Smooth muscle cell (in vitro differentiated cells): ENCODE data around the gene CAPG. TPM values are rescaled to one million over a fixed set of nuclear protein-coding genes. Genes with fewer than 3 reads are reported as not detected.
A peak's percentile ranks its signal among the peaks of the same experiment; 100 is the strongest.

ENCODE experiments used
- DNase-seq: peaks from one replicate; lab custom pipeline; 2025; ENCODE audit not compliant: unreplicated experiment; lab: John Stamatoyannopoulos, UW
- H2AFZ ChIP-seq: fragments of 200-600 bp; sonication (generic); 2 replicates; pipeline ENCODE4 v1.6.0; 2016; ENCODE audit warnings: antibody characterized with exemption, low read depth, mild to moderate bottlenecking
- H3F3A ChIP-seq: fragments of 200-600 bp; sonication (generic); 2 replicates; pipeline ENCODE4 v1.6.0; 2017; ENCODE audit warnings: antibody characterized with exemption, low read depth
- H3K27ac ChIP-seq: fragments of 200-600 bp; sonication (generic); 2 replicates; pipeline ENCODE4 v1.5.1; 2016; ENCODE audit warnings: low read depth, mild to moderate bottlenecking
- H3K27me3 ChIP-seq: fragments of 200-600 bp; sonication (generic); 2 replicates; pipeline ENCODE4 v1.6.1; 2016; ENCODE audit warnings: low read depth, mild to moderate bottlenecking
- H3K36me3 ChIP-seq: fragments of 200-600 bp; sonication (generic); 2 replicates; pipeline ENCODE4 v1.5.1; 2016; ENCODE audit warnings: low read depth
- H3K4me1 ChIP-seq: fragments of 200-600 bp; sonication (generic); 2 replicates; pipeline ENCODE4 v1.5.1; 2016; ENCODE audit warnings: low read depth
- H3K4me2 ChIP-seq: fragments of 200-600 bp; sonication (generic); 2 replicates; pipeline ENCODE4 v1.6.0; 2016; ENCODE audit warnings: mild to moderate bottlenecking
- H3K4me3 ChIP-seq: fragments of 200-600 bp; sonication (generic); 2 replicates; pipeline ENCODE4 v1.5.1; 2016; ENCODE audit warnings: mild to moderate bottlenecking
- H3K79me2 ChIP-seq: fragments of 200-600 bp; sonication (generic); 2 replicates; pipeline ENCODE4 v1.6.0; 2016; ENCODE audit warnings: low read depth, mild to moderate bottlenecking
- H3K9ac ChIP-seq: fragments of 200-600 bp; sonication (generic); 2 replicates; pipeline ENCODE4 v1.6.0; 2016; ENCODE audit warnings: low read depth
- H3K9me3 ChIP-seq: fragments of 200-600 bp; sonication (generic); replicated peaks from 2 replicates; pipeline ENCODE4 v1.5.1; 2016; ENCODE audit warnings: low read depth
- H4K20me1 ChIP-seq: fragments of 200-600 bp; sonication (generic); 2 replicates; pipeline ENCODE4 v1.6.0; 2016; ENCODE audit warnings: low read depth
- CTCF ChIP-seq: fragments of 200-600 bp; sonication (generic); IDR thresholded peaks from 2 replicates; pipeline ENCODE4 v1.5.1; 2017; ENCODE audit warnings: borderline replicate concordance, mild to moderate bottlenecking, antibody characterized with exemption; ENCODE audit not compliant: insufficient read depth, poor library complexity, severe bottlenecking
- WGBS: methylation state at CpG from one replicate; pipeline ENCODE4 v1.1.7; 2016; ENCODE audit warnings: low lambda C conversion rate; 5-methylcytosine and 5-hydroxymethylcytosine counted together
- polyA plus RNA-seq: library from polyadenylated mRNA; unstranded; fragments of >200 nt; fragmentation: Nextera tagmentation; extraction: Ambion mirVana; gene quantifications from 2 replicates; pipeline ENCODE4 v1.2.1, GENCODE V29; 2016
- total RNA-seq: library from RNA; depleted of rRNA; stranded (reverse); fragments of >200 nt; gene quantifications from 2 replicates; pipeline ENCODE4 v1.2.3, GENCODE V29; 2014

CAPG gene
- total and polyA plus RNA-seq, 2 experiments from 2014 or later: 51.6 to 96.2 TPM

GRCh38 chr2:85393836-85394235 is 16.3 kb downstream of the CAPG start:
- no peak for DNase-seq
- Histone ChIP-seq H2AFZ (no peak overlapping the region), H3K36me3 (no peaks in the 10 kb centered on the region), H3K4me3 (no peak overlapping the region), H3F3A (no peaks in the 10 kb centered on the region), H3K9me3 (no peaks in the 10 kb centered on the region), H3K27me3 (no peaks in the 10 kb centered on the region), H4K20me1 (no peaks in the 10 kb centered on the region), H3K27ac (no peak overlapping the region), H3K4me1 (no peaks in the 10 kb centered on the region), H3K9ac (no peak overlapping the region), H3K79me2 (no peaks in the 10 kb centered on the region), H3K4me2 (no peak overlapping the region)
- no peak for TF ChIP-seq CTCF
- 99% methylated on average over 3 of the region's 4 CpGs for WGBS

- Histone ChIP-seq H3K4me2 (no peak overlapping the region), H3K27me3 (no peaks in the 10 kb centered on the region), H3K79me2 (no peaks in the 10 kb centered on the region), H3F3A (no peaks in the 10 kb centered on the region), H2AFZ (no peak overlapping the region), H3K4me3 (no peak overlapping the region), H3K9me3 (no peaks in the 10 kb centered on the region), H3K9ac (no peak overlapping the region), H3K36me3 (no peaks in the 10 kb centered on the region), H3K27ac (no peak overlapping the region), H3K4me1 (no peaks in the 10 kb centered on the region), H4K20me1 (no peaks in the 10 kb centered on the region)
- TF ChIP-seq CTCF: peak; percentile 46
- DNase-seq: no peak
- 85% methylated on average over 11 of the region's 11 CpGs for WGBS
Observed at GRCh38 chr2:85390941-85391669, 19.1 kb downstream of the CAPG start.

- H3K9me3 ChIP-seq: no peaks in the 10 kb centered on the region
- no peaks in the 10 kb centered on the region for H4K20me1 ChIP-seq
- TF ChIP-seq CTCF: no peak
- no peaks in the 10 kb centered on the region for H3K36me3 ChIP-seq
- H3K4me3 ChIP-seq: no peak overlapping the region
- H3F3A ChIP-seq: no peaks in the 10 kb centered on the region
- H3K27ac ChIP-seq: no peak overlapping the region
- H3K27me3 ChIP-seq: no peaks in the 10 kb centered on the region
- no peaks in the 10 kb centered on the region for H3K79me2 ChIP-seq
- H3K4me2 ChIP-seq: no peak overlapping the region
- no peak overlapping the region for H2AFZ ChIP-seq
- no peaks in the 10 kb centered on the region for H3K4me1 ChIP-seq
- DNase-seq: no peak
- WGBS: 93% methylated on average over 9 of the region's 9 CpGs
- H3K9ac ChIP-seq: no peak overlapping the region
Observed at GRCh38 chr2:85388878-85389538, 21.2 kb downstream of the CAPG start.
